Adrenal gland (tissue), 5 donors: ENCODE data around the gene TAF5L.

Experiments used
- CTCF ChIP-seq, 6 experiments: fragments of 450-650 bp in 4 of 6; fragments of 200-600 bp in 2 of 6; sonication (generic) in 1 of 6; IDR thresholded peaks; 1 replicate in 5 of 6; 2 replicates in 1 of 6; pipeline versions ENCODE4 v1.5.1 to v1.8.0; 2016 to 2021; ENCODE audit warnings: antibody characterized with exemption in 6 of 6, mild to moderate bottlenecking in 2 of 6, moderate library complexity in 1 of 6
- POLR2A ChIP-seq, 2 donors: fragments of 450-650 bp; IDR thresholded peaks; one replicate each; pipeline ENCODE4 v1.6.1; 2017; ENCODE audit warnings: antibody characterized with exemption in 2 of 2, mild to moderate bottlenecking in 2 of 2, moderate library complexity in 1 of 2
- donor health status: DM: no; HTN: no; CAD: no.

GRCh38 chr1:229631148-229631547 is 5.2 kb upstream of the TAF5L start:
- TF ChIP-seq CTCF (IDR thresholded peaks at IDR 0.05) (no peak), POLR2A (IDR thresholded peaks at IDR 0.05) (no peak)
